ENCODE data around the gene SMIM5.
A peak's percentile ranks its signal among the peaks of the same experiment; 100 is the strongest.

Gene SMIM5

GRCh38 chr17:75652341-75652740, 19.1 kb downstream of the SMIM5 start:
- no peak overlapping the region for H3K4me3 ChIP-seq (ENCODE audit: low read length)
- DNase-seq (ENCODE audit: low read depth, low spot score): no peak

GRCh38 chr17:75652934-75653549, 19.8 kb downstream of the SMIM5 start:
- H3K4me3 ChIP-seq (ENCODE audit: low read length): no peak overlapping the region
- peak; percentile 65 for DNase-seq (ENCODE audit: low read depth, low spot score)

GRCh38 chr17:75654176-75654575, 20.9 kb downstream of the SMIM5 start:
- no peak for DNase-seq (ENCODE audit: low read depth, low spot score)
- no peak overlapping the region for H3K4me3 ChIP-seq (ENCODE audit: low read length)

DNA sequence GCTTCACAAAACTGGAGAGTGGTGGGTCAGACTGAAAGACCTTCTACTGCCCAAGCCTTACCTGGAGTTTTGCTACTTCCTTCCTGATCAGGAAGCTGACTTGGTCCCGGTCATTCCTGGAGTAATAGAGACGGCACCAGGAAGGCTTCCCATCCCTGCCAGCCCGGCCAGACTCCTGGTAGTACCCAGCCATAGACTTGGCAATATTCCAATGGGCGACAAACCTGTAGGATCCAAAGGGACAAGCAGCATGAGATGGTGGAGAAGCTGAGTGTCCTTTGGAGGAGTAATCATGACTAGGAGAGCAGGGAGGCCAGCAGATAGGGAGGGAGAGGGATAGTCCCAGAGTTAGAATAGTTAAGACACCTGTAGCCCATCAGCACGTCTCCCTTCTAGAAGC, 25.0 kb downstream of the SMIM5 start:
- no peak overlapping the region for H3K4me3 ChIP-seq (ENCODE audit: low read length)
- no peak for DNase-seq (ENCODE audit: low read depth, low spot score)

- DNase-seq (ENCODE audit: low read depth, low spot score): no peak
- no peak overlapping the region for H3K4me3 ChIP-seq (ENCODE audit: low read length)
Observed at GRCh38 chr17:75661531-75661930, 28.3 kb downstream of the SMIM5 start.

- H3K4me3 ChIP-seq (ENCODE audit: low read length): no peak overlapping the region
- DNase-seq (ENCODE audit: low read depth, low spot score): no peak
Observed at GRCh38 chr17:75662511-75662910, 29.3 kb downstream of the SMIM5 start.

- DNase-seq (ENCODE audit: low read depth, low spot score): no peak
- H3K4me3 ChIP-seq (ENCODE audit: low read length): no peak overlapping the region
Observed at GRCh38 chr17:75664099-75664549, 30.9 kb downstream of the SMIM5 start.

DNA sequence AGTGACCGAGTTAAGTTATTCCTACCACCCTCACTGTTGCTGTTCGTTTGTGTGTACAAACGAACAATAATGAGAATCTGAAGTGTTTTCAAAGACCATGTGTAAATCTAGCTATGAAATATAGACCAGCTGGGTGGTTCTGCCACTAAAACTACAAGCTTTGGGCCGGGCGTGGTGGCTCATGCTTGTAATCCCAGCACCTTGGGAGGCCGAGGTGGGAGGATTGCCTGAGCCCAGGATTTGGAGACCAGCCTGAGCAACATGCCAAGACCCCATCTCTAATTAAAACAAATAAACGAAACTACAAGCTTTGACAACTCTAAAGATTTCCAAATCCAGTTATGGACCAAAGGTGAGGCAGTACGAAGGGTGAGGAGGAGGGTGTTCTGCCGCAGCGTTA, 32.7 kb downstream of the SMIM5 start:
- H3K4me3 ChIP-seq (ENCODE audit: low read length): peak overlapping the region; percentile 71

GRCh38 chr17:75666959-75667790, 33.9 kb downstream of the SMIM5 start, which contains the start of the genes RECQL5 and SAP30BP:
Gene RECQL5 (minus strand): TSS chr17:75667154. CDS start chr17:75666557, 597 bp downstream.
Gene SAP30BP (plus strand): TSS chr17:75667338. CDS start chr17:75667373, 35 bp downstream.
- peak; percentile 98 for DNase-seq (ENCODE audit: low read depth, low spot score)
- peak within 1 kb of the TSS; percentile 71 for H3K4me3 ChIP-seq (ENCODE audit: low read length)

More for the DNA sequence above, 32.7 kb downstream of the SMIM5 start:
- DNase-seq (ENCODE audit: low read depth, low spot score): no peak

GRCh38 chr17:75667825-75668224, 34.6 kb downstream of the SMIM5 start:
- H3K4me3 ChIP-seq (ENCODE audit: low read length): peak overlapping the region; percentile 71
- DNase-seq (ENCODE audit: low read depth, low spot score): no peak

GRCh38 chr17:75668489-75668888, 35.3 kb downstream of the SMIM5 start:
- DNase-seq (ENCODE audit: low read depth, low spot score): no peak
- H3K4me3 ChIP-seq (ENCODE audit: low read length): peak overlapping the region; percentile 71

DNA sequence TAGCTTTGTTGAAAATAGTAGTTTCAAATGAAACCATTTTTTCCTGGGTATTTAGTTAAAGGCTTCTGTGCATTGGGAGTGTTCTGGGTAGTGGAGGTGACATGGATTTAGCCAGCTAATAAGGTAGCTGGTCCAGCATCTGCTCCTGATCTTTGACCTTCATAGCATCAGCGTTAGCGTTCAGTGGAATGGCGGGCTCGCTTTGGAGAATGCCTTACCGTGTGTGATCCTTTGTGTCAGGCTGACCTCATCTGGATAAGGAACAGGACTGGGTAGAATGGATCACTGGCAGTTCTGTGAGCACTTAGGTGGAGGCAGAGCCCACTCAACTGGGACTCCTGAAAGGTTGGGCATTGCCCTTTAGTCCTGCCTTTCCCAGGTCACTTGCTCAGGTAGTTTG, 37.6 kb downstream of the SMIM5 start:
- H3K4me3 ChIP-seq (ENCODE audit: low read length): no peak overlapping the region
- DNase-seq (ENCODE audit: low read depth, low spot score): no peak

DNA sequence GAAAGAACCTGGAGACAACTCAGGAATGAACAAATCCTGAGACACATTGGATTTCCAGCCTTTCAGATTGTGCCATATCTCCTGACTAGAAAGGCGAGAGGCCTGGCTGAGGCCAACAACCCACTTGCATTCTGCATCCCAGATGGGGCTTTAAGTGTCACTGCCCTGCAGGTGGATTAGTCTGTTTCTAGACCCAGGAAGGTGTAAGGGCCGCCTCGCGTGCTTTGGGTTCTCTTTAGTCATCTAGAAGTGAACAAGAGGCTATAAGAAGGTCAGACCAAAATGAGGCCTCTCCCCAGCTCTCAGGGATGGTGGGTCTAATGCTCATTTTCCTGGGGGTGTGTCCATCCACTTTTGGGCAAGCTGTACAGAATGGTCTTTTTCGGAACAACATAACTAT, 38.8 kb downstream of the SMIM5 start:
- no peak for DNase-seq (ENCODE audit: low read depth, low spot score)
- H3K4me3 ChIP-seq (ENCODE audit: low read length): no peak overlapping the region

- H3K4me3 ChIP-seq (ENCODE audit: low read length): no peak overlapping the region
- no peak for DNase-seq (ENCODE audit: low read depth, low spot score)
Observed at GRCh38 chr17:75673487-75673886, 40.3 kb downstream of the SMIM5 start.

GRCh38 chr17:75676461-75676860, 43.2 kb downstream of the SMIM5 start:
- H3K4me3 ChIP-seq (ENCODE audit: low read length): no peak overlapping the region

GRCh38 chr17:75679706-75680211, 46.5 kb downstream of the SMIM5 start:
- H3K4me3 ChIP-seq (ENCODE audit: low read length): no peak overlapping the region
- no peak for DNase-seq (ENCODE audit: low read depth, low spot score)

More at GRCh38 chr17:75676461-75676860, 43.2 kb downstream of the SMIM5 start:
- DNase-seq (ENCODE audit: low read depth, low spot score): no peak

GRCh38 chr17:75680431-75680830, 47.2 kb downstream of the SMIM5 start:
- H3K4me3 ChIP-seq (ENCODE audit: low read length): no peak overlapping the region
- DNase-seq (ENCODE audit: low read depth, low spot score): no peak

- H3K4me3 ChIP-seq (ENCODE audit: low read length): no peak overlapping the region
- no peak for DNase-seq (ENCODE audit: low read depth, low spot score)
Observed at GRCh38 chr17:75681289-75681688, 48.1 kb downstream of the SMIM5 start.

DNA sequence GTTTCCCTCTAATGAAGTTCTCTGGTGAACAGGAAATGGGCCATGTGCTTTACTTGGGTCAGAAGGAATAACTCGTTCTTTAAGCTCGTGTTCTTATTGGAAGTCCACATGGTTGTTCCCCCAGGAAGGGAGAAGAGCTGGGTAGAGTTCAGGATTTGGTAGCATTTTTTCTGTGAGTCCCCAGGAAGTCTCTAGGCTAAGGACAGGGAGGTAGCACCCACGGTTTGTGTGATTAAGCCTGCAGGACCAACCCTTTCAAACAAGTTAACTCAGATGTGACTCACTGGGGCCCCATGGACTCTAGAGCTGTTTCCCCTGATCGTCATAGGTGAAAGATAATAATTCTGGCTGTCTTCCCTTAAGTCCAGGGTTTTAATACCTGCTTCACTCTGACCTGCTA, 50.3 kb downstream of the SMIM5 start:
- no peak overlapping the region for H3K4me3 ChIP-seq (ENCODE audit: low read length)
- no peak for DNase-seq (ENCODE audit: low read depth, low spot score)

DNA sequence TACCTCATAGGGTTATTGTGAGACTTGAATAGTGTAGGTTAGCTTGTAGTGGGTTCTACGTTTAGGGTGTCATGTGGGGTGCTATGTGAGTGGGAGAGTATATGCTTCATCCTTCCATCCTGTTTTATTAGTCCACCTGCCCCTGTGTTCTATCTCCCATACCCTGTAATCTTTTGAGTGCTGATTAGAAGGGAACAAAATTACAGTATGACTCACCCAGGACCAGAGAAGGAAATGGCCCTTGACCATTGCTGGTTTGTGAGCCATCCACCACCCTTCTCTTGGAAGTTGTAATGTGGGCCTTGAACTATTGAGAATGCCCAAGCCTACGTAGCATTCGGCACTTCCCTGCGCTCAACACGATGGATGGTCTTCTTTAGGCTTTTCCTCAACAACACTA, 51.0 kb downstream of the SMIM5 start:
- no peak for DNase-seq (ENCODE audit: low read depth, low spot score)
- no peak overlapping the region for H3K4me3 ChIP-seq (ENCODE audit: low read length)
